ENCODE results near the gene ALDH6A1. TPM values are rescaled to one million over a fixed set of nuclear protein-coding genes. Genes with fewer than 3 reads are reported as not detected.
A peak's percentile ranks its signal among the peaks of the same experiment; 100 is the strongest.

Gene ALDH6A1
- total and polyA plus RNA-seq, 3 donors from 2014 or later = 57.2 to 88.5 (median 84.2) TPM

- DNase-seq = no peak
- H3K27me3 ChIP-seq = no peaks in the 10 kb centered on the region
- intact Hi-C loops (cut with DNase I; ENCODE audit: low total_unique reads) = no loop called here
- no peak overlapping the region for H3K27ac ChIP-seq
- TF ChIP-seq, protein P1, sequence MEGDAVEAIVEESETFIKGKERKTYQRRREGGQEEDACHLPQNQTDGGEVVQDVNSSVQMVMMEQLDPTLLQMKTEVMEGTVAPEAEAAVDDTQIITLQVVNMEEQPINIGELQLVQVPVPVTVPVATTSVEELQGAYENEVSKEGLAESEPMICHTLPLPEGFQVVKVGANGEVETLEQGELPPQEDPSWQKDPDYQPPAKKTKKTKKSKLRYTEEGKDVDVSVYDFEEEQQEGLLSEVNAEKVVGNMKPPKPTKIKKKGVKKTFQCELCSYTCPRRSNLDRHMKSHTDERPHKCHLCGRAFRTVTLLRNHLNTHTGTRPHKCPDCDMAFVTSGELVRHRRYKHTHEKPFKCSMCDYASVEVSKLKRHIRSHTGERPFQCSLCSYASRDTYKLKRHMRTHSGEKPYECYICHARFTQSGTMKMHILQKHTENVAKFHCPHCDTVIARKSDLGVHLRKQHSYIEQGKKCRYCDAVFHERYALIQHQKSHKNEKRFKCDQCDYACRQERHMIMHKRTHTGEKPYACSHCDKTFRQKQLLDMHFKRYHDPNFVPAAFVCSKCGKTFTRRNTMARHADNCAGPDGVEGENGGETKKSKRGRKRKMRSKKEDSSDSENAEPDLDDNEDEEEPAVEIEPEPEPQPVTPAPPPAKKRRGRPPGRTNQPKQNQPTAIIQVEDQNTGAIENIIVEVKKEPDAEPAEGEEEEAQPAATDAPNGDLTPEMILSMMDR (IDR thresholded peaks at IDR 0.05) = no peak
- no peak for TF ChIP-seq POLR2A (IDR thresholded peaks at IDR 0.05)
- WGBS, 2 donors = 90 to 93% methylated on average over 4 of the region's 4 CpGs
- H3K9me3 ChIP-seq = no peaks in the 10 kb centered on the region
- no peaks in the 10 kb centered on the region for H3K36me3 ChIP-seq (ENCODE audit: low read depth, missing control alignments)
- H3K4me3 ChIP-seq = no peak overlapping the region
- H3K4me1 ChIP-seq = peaks cover 5% of the 10 kb centered on the region
Measured at GRCh38 chr14:74022346-74022745, 61.9 kb downstream of the ALDH6A1 start.

DNA sequence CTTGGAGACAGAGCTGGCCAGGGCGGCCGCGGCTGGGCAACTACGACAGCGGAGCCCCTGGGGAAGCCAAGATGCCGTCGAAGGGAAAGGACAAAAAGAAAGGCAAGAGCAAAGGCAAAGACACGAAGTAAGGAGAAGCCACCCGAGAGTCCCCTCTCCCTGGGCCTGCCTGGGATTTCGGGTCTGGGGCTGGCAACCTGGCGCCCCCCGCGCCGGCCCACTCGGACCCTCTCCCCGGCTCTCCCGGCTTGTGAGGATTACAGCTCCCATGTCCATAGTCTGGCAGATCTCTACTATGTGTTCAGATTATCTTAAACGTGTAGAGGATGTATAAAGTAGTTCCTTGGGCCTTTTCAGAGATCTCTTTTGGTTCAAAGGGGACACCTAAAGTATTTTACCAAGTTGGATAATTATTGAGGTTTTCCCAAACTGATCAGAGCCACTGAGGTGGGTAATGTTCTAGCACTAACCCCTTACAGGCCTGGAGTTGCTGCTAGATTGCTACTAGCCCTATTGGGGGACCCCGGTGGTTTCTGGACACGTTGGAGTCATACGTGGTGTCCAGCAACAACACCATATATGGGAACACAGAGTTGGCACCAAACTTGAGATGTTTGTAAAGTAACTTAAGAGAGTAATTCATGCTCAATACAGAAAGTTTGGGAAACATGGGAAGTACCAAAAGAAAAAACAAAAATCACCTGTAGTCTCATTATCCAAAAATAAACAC is 64.7 kb downstream of the ALDH6A1 start:
- intact Hi-C loops (cut with DNase I; ENCODE audit: low total_unique reads) = no loop called here
- WGBS, 2 donors = 1% methylated on average over 21 of the region's 21 CpGs
- no peak for DNase-seq

DNA sequence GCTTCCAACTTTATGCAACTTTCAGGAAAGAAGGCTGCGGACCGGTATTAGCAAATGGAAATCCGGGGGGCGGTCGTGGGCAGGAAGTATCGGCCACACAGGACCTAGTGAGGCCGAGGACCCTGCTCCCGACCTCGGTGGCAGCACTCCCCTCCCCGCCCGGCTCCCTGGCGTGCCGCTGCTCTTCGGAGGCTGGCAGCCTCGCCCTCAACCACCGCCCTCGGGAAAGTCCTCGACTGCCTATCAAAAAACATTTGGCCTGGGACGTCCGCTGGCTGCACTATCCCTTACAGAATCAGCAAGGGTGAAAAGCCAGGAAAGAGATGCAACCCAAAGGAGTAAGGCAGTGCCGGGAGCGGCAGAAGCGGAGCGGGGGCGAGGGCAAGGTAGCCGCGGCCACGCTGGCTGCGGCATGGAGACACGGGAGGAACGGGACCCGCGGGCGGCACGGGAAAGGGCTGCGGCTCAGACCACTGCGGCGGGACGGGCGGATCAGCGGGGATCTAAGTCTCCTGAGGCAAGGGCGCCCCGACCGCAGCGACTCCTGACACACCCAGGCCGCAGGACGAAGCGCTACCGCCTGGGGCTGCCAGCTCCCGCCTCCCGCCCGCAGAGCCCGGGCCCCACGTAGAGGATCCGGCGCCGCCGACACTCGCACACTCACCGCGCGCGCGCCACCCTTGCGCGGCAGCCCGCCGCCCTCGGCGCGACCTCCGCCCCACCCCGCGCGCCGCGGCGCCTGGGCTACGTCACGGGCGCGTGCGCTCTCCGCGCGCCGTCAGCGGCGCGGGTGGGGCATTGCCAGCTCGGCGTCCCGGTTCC is 65.5 kb downstream of the ALDH6A1 start, which contains the start of the genes BBOF1 and ENTPD5:
BBOF1 (plus strand) TSS at position 764 of the 822 bp plus-strand sequence. CDS start 130 bp downstream, outside the sequence.
ENTPD5 (minus strand) TSS at position 703 of the 822 bp plus-strand sequence. CDS start 31,186 bp downstream, outside the sequence.
- Histone ChIP-seq H3K4me3 (peak within 1 kb of the TSS; percentile 79 to 85), H3K9me3 (no peaks in the 10 kb centered on the region), H3K27me3 (no peaks in the 10 kb centered on the region), H3K4me1 (peaks cover 5% of the 10 kb centered on the region), H3K27ac (peak within 1 kb of the TSS; percentile 94 to 95), H3K36me3 (ENCODE audit: low read depth, missing control alignments) (no peaks in the 10 kb centered on the region)
- no peak for TF ChIP-seq POLR2A (IDR thresholded peaks at IDR 0.05)
- TF ChIP-seq, protein P1 (IDR thresholded peaks at IDR 0.05) = peak in 2 of 3 experiments; percentile 8 to 35
- intact Hi-C loops (cut with DNase I; ENCODE audit: low total_unique reads) = no loop called here
- 0% methylated on average over 40 to 82 of the region's 93 CpGs for WGBS, 2 donors
- peak; percentile 90 for DNase-seq

More for the DNA sequence above, 64.7 kb downstream of the ALDH6A1 start:
- Histone ChIP-seq H3K27ac (peak overlapping the region; percentile 79 to 95), H3K27me3 (no peaks in the 10 kb centered on the region), H3K9me3 (no peaks in the 10 kb centered on the region), H3K36me3 (ENCODE audit: low read depth, missing control alignments) (no peaks in the 10 kb centered on the region), H3K4me3 (peak overlapping the region; percentile 79 to 85), H3K4me1 (peaks cover 5% of the 10 kb centered on the region)
- no peak for TF ChIP-seq POLR2A (IDR thresholded peaks at IDR 0.05)
- TF ChIP-seq, protein P1 (IDR thresholded peaks at IDR 0.05) = no peak

GRCh38 chr14:74018174-74018585 is 66.1 kb downstream of the ALDH6A1 start:
- WGBS, 2 donors = 0% methylated on average over 8 of the region's 8 CpGs
- no peak for DNase-seq
- Histone ChIP-seq H3K4me3 (peak overlapping the region; percentile 79 to 85), H3K9me3 (no peaks in the 10 kb centered on the region), H3K27me3 (no peaks in the 10 kb centered on the region), H3K36me3 (ENCODE audit: low read depth, missing control alignments) (no peaks in the 10 kb centered on the region), H3K4me1 (peaks cover 5% of the 10 kb centered on the region), H3K27ac (peak overlapping the region; percentile 94 to 95)
- no peak for TF ChIP-seq POLR2A (IDR thresholded peaks at IDR 0.05)
- TF ChIP-seq, protein P1 (IDR thresholded peaks at IDR 0.05) = no peak
- intact Hi-C loops (cut with DNase I; ENCODE audit: low total_unique reads) = no loop called here

Measured in testis (tissue), 3 donors.